ENCODE data around the gene TTC5.

- TF ChIP-seq CTCF (IDR thresholded peaks at IDR 0.05) (no peak), ZFX (IDR thresholded peaks at IDR 0.05; ENCODE audit: borderline replicate concordance) (no peak)
These were observed 10.7 kb downstream of the TTC5 start for GRCh38 chr14:20295067-20295466.

All from 22Rv1 (cell line).